Measurements from ENCODE around the gene P2RX4. TPM values are rescaled to one million over a fixed set of nuclear protein-coding genes. Genes with fewer than 3 reads are reported as not detected.

The P2RX4 gene
- total RNA-seq, 1 donor from 2014 or later = 55.8 TPM

GRCh38 chr12:121214166-121214777 lies 4.3 kb downstream of the P2RX4 start:
- peak; percentile 3 for ATAC-seq

GRCh38 chr12:121214855-121215745 lies 5.2 kb downstream of the P2RX4 start:
- ATAC-seq = peak; percentile 79
- DNase-seq = no peak
- no peak overlapping the region for H3K4me3 ChIP-seq
- H3K9me3 ChIP-seq = no peaks in the 10 kb centered on the region
- no peaks in the 10 kb centered on the region for H3K27me3 ChIP-seq
- H3K27ac ChIP-seq = peak overlapping the region; percentile 80
- intact Hi-C loops (cut with DNase I) = no loop called here
- peaks cover 13% of the 10 kb centered on the region for H3K36me3 ChIP-seq
- TF ChIP-seq, protein P1, sequence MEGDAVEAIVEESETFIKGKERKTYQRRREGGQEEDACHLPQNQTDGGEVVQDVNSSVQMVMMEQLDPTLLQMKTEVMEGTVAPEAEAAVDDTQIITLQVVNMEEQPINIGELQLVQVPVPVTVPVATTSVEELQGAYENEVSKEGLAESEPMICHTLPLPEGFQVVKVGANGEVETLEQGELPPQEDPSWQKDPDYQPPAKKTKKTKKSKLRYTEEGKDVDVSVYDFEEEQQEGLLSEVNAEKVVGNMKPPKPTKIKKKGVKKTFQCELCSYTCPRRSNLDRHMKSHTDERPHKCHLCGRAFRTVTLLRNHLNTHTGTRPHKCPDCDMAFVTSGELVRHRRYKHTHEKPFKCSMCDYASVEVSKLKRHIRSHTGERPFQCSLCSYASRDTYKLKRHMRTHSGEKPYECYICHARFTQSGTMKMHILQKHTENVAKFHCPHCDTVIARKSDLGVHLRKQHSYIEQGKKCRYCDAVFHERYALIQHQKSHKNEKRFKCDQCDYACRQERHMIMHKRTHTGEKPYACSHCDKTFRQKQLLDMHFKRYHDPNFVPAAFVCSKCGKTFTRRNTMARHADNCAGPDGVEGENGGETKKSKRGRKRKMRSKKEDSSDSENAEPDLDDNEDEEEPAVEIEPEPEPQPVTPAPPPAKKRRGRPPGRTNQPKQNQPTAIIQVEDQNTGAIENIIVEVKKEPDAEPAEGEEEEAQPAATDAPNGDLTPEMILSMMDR (IDR thresholded peaks at IDR 0.05) = no peak
- H3K4me1 ChIP-seq = peaks cover 32% of the 10 kb centered on the region

More at GRCh38 chr12:121214166-121214777, 4.3 kb downstream of the P2RX4 start:
- no peak overlapping the region for H3K4me3 ChIP-seq
- H3K27ac ChIP-seq = peak overlapping the region; percentile 80
- H3K9me3 ChIP-seq = no peaks in the 10 kb centered on the region
- peaks cover 13% of the 10 kb centered on the region for H3K36me3 ChIP-seq
- H3K4me1 ChIP-seq = peaks cover 32% of the 10 kb centered on the region
- TF ChIP-seq, protein P1 (IDR thresholded peaks at IDR 0.05) = no peak
- intact Hi-C loops (cut with DNase I) = no loop called here
- no peaks in the 10 kb centered on the region for H3K27me3 ChIP-seq
- DNase-seq = no peak

- ATAC-seq (no peak), DNase-seq (no peak)
- Histone ChIP-seq H3K27me3 (no peaks in the 10 kb centered on the region), H3K4me1 (peaks cover 27% of the 10 kb centered on the region), H3K27ac (no peak overlapping the region), H3K9me3 (no peaks in the 10 kb centered on the region), H3K36me3 (peaks cover 13% of the 10 kb centered on the region), H3K4me3 (no peak overlapping the region)
- intact Hi-C loops (cut with DNase I) = no loop called here
- TF ChIP-seq, protein P1 (IDR thresholded peaks at IDR 0.05) = no peak
These were observed 6.2 kb downstream of the P2RX4 start for GRCh38 chr12:121216102-121216501.

DNA sequence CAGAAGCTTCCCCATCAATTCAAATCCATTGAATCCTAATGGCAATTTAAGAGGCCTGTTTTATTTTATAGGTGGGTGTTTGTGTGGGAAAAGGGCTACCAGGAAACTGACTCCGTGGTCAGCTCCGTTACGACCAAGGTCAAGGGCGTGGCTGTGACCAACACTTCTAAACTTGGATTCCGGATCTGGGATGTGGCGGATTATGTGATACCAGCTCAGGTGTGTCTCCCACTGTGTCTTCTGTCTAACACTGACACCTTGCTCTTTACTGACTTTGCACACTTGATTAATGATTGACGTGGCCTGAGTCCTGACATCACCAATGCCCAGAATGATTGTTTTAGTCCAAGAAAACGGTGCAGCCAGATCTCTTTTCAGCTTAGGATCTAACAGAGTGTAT lies 7.1 kb downstream of the P2RX4 start:
- Histone ChIP-seq H3K4me3 (no peak overlapping the region), H3K4me1 (peaks cover 24% of the 10 kb centered on the region), H3K27ac (no peak overlapping the region), H3K27me3 (no peaks in the 10 kb centered on the region), H3K36me3 (peaks cover 18% of the 10 kb centered on the region), H3K9me3 (no peaks in the 10 kb centered on the region)
- no peak for ATAC-seq
- TF ChIP-seq, protein P1 (IDR thresholded peaks at IDR 0.05) = no peak
- intact Hi-C loops (cut with DNase I) = no loop called here
- DNase-seq = no peak

- Histone ChIP-seq H3K9me3 (no peaks in the 10 kb centered on the region), H3K36me3 (peaks cover 19% of the 10 kb centered on the region), H3K4me3 (no peak overlapping the region), H3K4me1 (peaks cover 24% of the 10 kb centered on the region), H3K27me3 (no peaks in the 10 kb centered on the region), H3K27ac (no peak overlapping the region)
- ATAC-seq (no peak), DNase-seq (no peak)
- intact Hi-C loops (cut with DNase I) = no loop called here
- TF ChIP-seq, protein P1 (IDR thresholded peaks at IDR 0.05) = no peak
These were observed 7.8 kb downstream of the P2RX4 start for GRCh38 chr12:121217761-121218160.
